ENCODE data around the gene KCNJ14.

Gene KCNJ14

GRCh38 chr19:48415806-48416221 is 39.6 kb upstream of the KCNJ14 start:
- Histone ChIP-seq H3K9me3 (ENCODE audit: control insufficient read depth, low read length) (no peaks in the 10 kb centered on the region), H3K79me1 (replicated peaks; ENCODE audit: low read length, poor library complexity, severe bottlenecking) (no peaks in the 10 kb centered on the region), H3K27ac (ENCODE audit: low read length, poor library complexity, severe bottlenecking) (no peak overlapping the region), H2BK15ac (ENCODE audit: low read depth, poor library complexity, severe bottlenecking) (no peak overlapping the region), H3K4me1 (ENCODE audit: control insufficient read depth, insufficient read depth, low read depth, low read length) (peaks cover 11% of the 10 kb centered on the region), H4K8ac (ENCODE audit: low read length) (no peak overlapping the region), H4K91ac (ENCODE audit: low read length) (no peak overlapping the region), H2BK5ac (ENCODE audit: low read depth, low read length, poor library complexity, severe bottlenecking) (no peak overlapping the region), H2AFZ (ENCODE audit: low read depth, low read length) (no peak overlapping the region), H2BK120ac (ENCODE audit: low read depth, low read length) (no peak overlapping the region), H2BK12ac (ENCODE audit: low read length in 2 of 2) (no peak overlapping the region), H2AK5ac (ENCODE audit: low read length, severe bottlenecking) (no peak overlapping the region), H3K14ac (ENCODE audit: low read length in 2 of 2) (no peak overlapping the region), H3K36me3 (ENCODE audit: control insufficient read depth in 1 of 2, insufficient read depth in 2 of 2, low read depth in 1 of 2, low read length in 2 of 2) (peaks cover 0 to 5% of the 10 kb centered on the region in 2 experiments), H3K18ac (ENCODE audit: low read depth in 1 of 2, low read length in 2 of 2) (no peak overlapping the region), H3K4me2 (ENCODE audit: low read length, poor library complexity, severe bottlenecking) (no peak overlapping the region), H3K23ac (ENCODE audit: low read length in 2 of 2) (no peak overlapping the region), H3K27me3 (ENCODE audit: control insufficient read depth in 1 of 2, insufficient read depth in 1 of 2, low read length in 2 of 2) (no peaks in the 10 kb centered on the region), H3K4me3 (ENCODE audit: insufficient read depth in 1 of 2, low read depth in 1 of 2, low read length in 2 of 2) (no peak overlapping the region), H3K4ac (ENCODE audit: low read depth in 1 of 2, low read length in 2 of 2) (no peak overlapping the region), H3K9ac (ENCODE audit: low read length) (no peak overlapping the region)
- DNase-seq: no peak
- 96% methylated on average over 30 of the region's 30 CpGs for WGBS

- Histone ChIP-seq H3K36me3 (ENCODE audit: control insufficient read depth in 1 of 2, insufficient read depth in 2 of 2, low read depth in 1 of 2, low read length in 2 of 2) (peaks cover 0 to 5% of the 10 kb centered on the region in 2 experiments), H3K9ac (ENCODE audit: low read length) (no peak overlapping the region)
Observed at GRCh38 chr19:48417421-48417820, 38.0 kb upstream of the KCNJ14 start.

GRCh38 chr19:48418317-48419064 is 36.9 kb upstream of the KCNJ14 start:
- Histone ChIP-seq H3K23ac (ENCODE audit: low read length in 2 of 2) (peak overlapping the region in 1 of 2 experiments; percentile 1), H2BK15ac (ENCODE audit: low read depth, poor library complexity, severe bottlenecking) (no peak overlapping the region)

More at GRCh38 chr19:48417421-48417820, 38.0 kb upstream of the KCNJ14 start:
- H2BK15ac ChIP-seq (ENCODE audit: low read depth, poor library complexity, severe bottlenecking): no peak overlapping the region
- H4K8ac ChIP-seq (ENCODE audit: low read length): no peak overlapping the region
- no peak overlapping the region for H2BK120ac ChIP-seq (ENCODE audit: low read depth, low read length)
- no peak overlapping the region for H2BK12ac ChIP-seq (ENCODE audit: low read length in 2 of 2)
- H3K27me3 ChIP-seq (ENCODE audit: control insufficient read depth in 1 of 2, insufficient read depth in 1 of 2, low read length in 2 of 2): no peaks in the 10 kb centered on the region
- H3K79me1 ChIP-seq (replicated peaks; ENCODE audit: low read length, poor library complexity, severe bottlenecking): no peaks in the 10 kb centered on the region
- H3K4ac ChIP-seq (ENCODE audit: low read depth in 1 of 2, low read length in 2 of 2): no peak overlapping the region
- no peak overlapping the region for H2BK5ac ChIP-seq (ENCODE audit: low read depth, low read length, poor library complexity, severe bottlenecking)
- 80% methylated on average over 7 of the region's 7 CpGs for WGBS
- no peak overlapping the region for H2AK5ac ChIP-seq (ENCODE audit: low read length, severe bottlenecking)
- no peak overlapping the region for H3K4me2 ChIP-seq (ENCODE audit: low read length, poor library complexity, severe bottlenecking)
- no peaks in the 10 kb centered on the region for H3K9me3 ChIP-seq (ENCODE audit: control insufficient read depth, low read length)
- no peak overlapping the region for H3K18ac ChIP-seq (ENCODE audit: low read depth in 1 of 2, low read length in 2 of 2)
- H3K23ac ChIP-seq (ENCODE audit: low read length in 2 of 2): no peak overlapping the region
- peak overlapping the region in 1 of 2 experiments; percentile 31 for H3K14ac ChIP-seq (ENCODE audit: low read length in 2 of 2)
- H3K27ac ChIP-seq (ENCODE audit: low read length, poor library complexity, severe bottlenecking): no peak overlapping the region
- no peak overlapping the region for H3K4me3 ChIP-seq (ENCODE audit: insufficient read depth in 1 of 2, low read depth in 1 of 2, low read length in 2 of 2)
- H2AFZ ChIP-seq (ENCODE audit: low read depth, low read length): no peak overlapping the region
- DNase-seq: no peak
- H3K4me1 ChIP-seq (ENCODE audit: control insufficient read depth, insufficient read depth, low read depth, low read length): peaks cover 12% of the 10 kb centered on the region
- no peak overlapping the region for H4K91ac ChIP-seq (ENCODE audit: low read length)

GRCh38 chr19:48419158-48419920 is 36.0 kb upstream of the KCNJ14 start:
- peak; percentile 45 for DNase-seq
- H3K4me3 ChIP-seq (ENCODE audit: insufficient read depth in 1 of 2, low read depth in 1 of 2, low read length in 2 of 2): no peak overlapping the region
- no peak overlapping the region for H2BK15ac ChIP-seq (ENCODE audit: low read depth, poor library complexity, severe bottlenecking)
- H4K8ac ChIP-seq (ENCODE audit: low read length): no peak overlapping the region
- no peak overlapping the region for H2BK12ac ChIP-seq (ENCODE audit: low read length in 2 of 2)
- no peak overlapping the region for H3K4me2 ChIP-seq (ENCODE audit: low read length, poor library complexity, severe bottlenecking)
- WGBS: 86% methylated on average over 27 of the region's 31 CpGs
- no peak overlapping the region for H3K4ac ChIP-seq (ENCODE audit: low read depth in 1 of 2, low read length in 2 of 2)
- no peak overlapping the region for H3K18ac ChIP-seq (ENCODE audit: low read depth in 1 of 2, low read length in 2 of 2)
- no peaks in the 10 kb centered on the region for H3K27me3 ChIP-seq (ENCODE audit: control insufficient read depth in 1 of 2, insufficient read depth in 1 of 2, low read length in 2 of 2)
- peaks cover 0 to 5% of the 10 kb centered on the region in 2 experiments for H3K36me3 ChIP-seq (ENCODE audit: control insufficient read depth in 1 of 2, insufficient read depth in 2 of 2, low read depth in 1 of 2, low read length in 2 of 2)
- H2AFZ ChIP-seq (ENCODE audit: low read depth, low read length): no peak overlapping the region
- H2BK120ac ChIP-seq (ENCODE audit: low read depth, low read length): no peak overlapping the region
- H4K91ac ChIP-seq (ENCODE audit: low read length): peak overlapping the region; percentile 76
- peak overlapping the region; percentile 24 for H2AK5ac ChIP-seq (ENCODE audit: low read length, severe bottlenecking)
- H3K27ac ChIP-seq (ENCODE audit: low read length, poor library complexity, severe bottlenecking): no peak overlapping the region
- H3K14ac ChIP-seq (ENCODE audit: low read length in 2 of 2): no peak overlapping the region
- no peaks in the 10 kb centered on the region for H3K9me3 ChIP-seq (ENCODE audit: control insufficient read depth, low read length)
- no peak overlapping the region for H2BK5ac ChIP-seq (ENCODE audit: low read depth, low read length, poor library complexity, severe bottlenecking)
- no peaks in the 10 kb centered on the region for H3K79me1 ChIP-seq (replicated peaks; ENCODE audit: low read length, poor library complexity, severe bottlenecking)
- no peak overlapping the region for H3K9ac ChIP-seq (ENCODE audit: low read length)
- H3K4me1 ChIP-seq (ENCODE audit: control insufficient read depth, insufficient read depth, low read depth, low read length): peaks cover 6% of the 10 kb centered on the region
- no peak overlapping the region for H3K23ac ChIP-seq (ENCODE audit: low read length in 2 of 2)

More at GRCh38 chr19:48418317-48419064, 36.9 kb upstream of the KCNJ14 start:
- H3K36me3 ChIP-seq (ENCODE audit: control insufficient read depth in 1 of 2, insufficient read depth in 2 of 2, low read depth in 1 of 2, low read length in 2 of 2): peaks cover 0 to 5% of the 10 kb centered on the region in 2 experiments
- no peak overlapping the region for H4K8ac ChIP-seq (ENCODE audit: low read length)
- H2BK120ac ChIP-seq (ENCODE audit: low read depth, low read length): no peak overlapping the region
- no peak overlapping the region for H3K27ac ChIP-seq (ENCODE audit: low read length, poor library complexity, severe bottlenecking)
- H2BK5ac ChIP-seq (ENCODE audit: low read depth, low read length, poor library complexity, severe bottlenecking): no peak overlapping the region
- H2BK12ac ChIP-seq (ENCODE audit: low read length in 2 of 2): no peak overlapping the region
- peak overlapping the region; percentile 70 for H4K91ac ChIP-seq (ENCODE audit: low read length)
- peak overlapping the region in 1 of 2 experiments; percentile 31 for H3K18ac ChIP-seq (ENCODE audit: low read depth in 1 of 2, low read length in 2 of 2)
- H3K79me1 ChIP-seq (replicated peaks; ENCODE audit: low read length, poor library complexity, severe bottlenecking): no peaks in the 10 kb centered on the region
- H2AFZ ChIP-seq (ENCODE audit: low read depth, low read length): peak overlapping the region; percentile 60
- H2AK5ac ChIP-seq (ENCODE audit: low read length, severe bottlenecking): no peak overlapping the region
- H3K14ac ChIP-seq (ENCODE audit: low read length in 2 of 2): no peak overlapping the region
- H3K9me3 ChIP-seq (ENCODE audit: control insufficient read depth, low read length): no peaks in the 10 kb centered on the region
- DNase-seq: peak; percentile 59
- 81% methylated on average over 6 of the region's 6 CpGs for WGBS
- peaks cover 12% of the 10 kb centered on the region for H3K4me1 ChIP-seq (ENCODE audit: control insufficient read depth, insufficient read depth, low read depth, low read length)
- no peak overlapping the region for H3K4me2 ChIP-seq (ENCODE audit: low read length, poor library complexity, severe bottlenecking)
- H3K27me3 ChIP-seq (ENCODE audit: control insufficient read depth in 1 of 2, insufficient read depth in 1 of 2, low read length in 2 of 2): no peaks in the 10 kb centered on the region
- no peak overlapping the region for H3K4ac ChIP-seq (ENCODE audit: low read depth in 1 of 2, low read length in 2 of 2)
- no peak overlapping the region for H3K9ac ChIP-seq (ENCODE audit: low read length)
- H3K4me3 ChIP-seq (ENCODE audit: insufficient read depth in 1 of 2, low read depth in 1 of 2, low read length in 2 of 2): no peak overlapping the region
